H1 (cell line): ENCODE results near the gene CLCN3. TPM values are rescaled to one million over a fixed set of nuclear protein-coding genes. Genes with fewer than 3 reads are reported as not detected.
A peak's percentile ranks its signal among the peaks of the same experiment; 100 is the strongest.

ENCODE experiments used
- CTCF ChIA-PET: fragments of 300-600 bp; sonication (Branson Sonifier 250); formaldehyde crosslinking; loops from one replicate; lab custom pipeline; 2021; ENCODE audit not compliant: partially characterized antibody; lab: Charles Lee
- POLR2A ChIA-PET: fragments of 300-600 bp; sonication (Branson Sonifier 250); formaldehyde crosslinking; loops from one replicate; lab custom pipeline; 2021; ENCODE audit warnings: inconsistent platforms; ENCODE audit not compliant: partially characterized antibody; lab: Charles Lee
- DNase-seq, 2 experiments: peaks; one replicate each; pipeline versions ENCODE4 v3.0.0 to v3.0.0-alpha.2; 2010 to 2022; ENCODE audit warnings: low spot score in 2 of 2, low read depth in 1 of 2, mixed read lengths in 1 of 2
- FAIRE-seq: peaks from 2 replicates; lab custom pipeline; 2011; peaks lifted over from hg19 to GRCh38; lab: Jason Lieb, UNC
- H2AFZ ChIP-seq: 2 replicates; pipeline ENCODE4 v1.8.1; 2012; ENCODE audit warnings: low read length, inconsistent platforms
- H2AK5ac ChIP-seq: 2 replicates; pipeline ENCODE4 v1.6.1; 2013; ENCODE audit warnings: low read depth, low read length
- H2BK120ac ChIP-seq: replicated peaks from 2 replicates; pipeline ENCODE3; 2013; ENCODE audit warnings: low read depth, low read length, inconsistent platforms
- H2BK12ac ChIP-seq: 2 replicates; pipeline ENCODE4 v1.6.1; 2013; ENCODE audit warnings: low read depth, low read length
- H2BK15ac ChIP-seq: 2 replicates; pipeline ENCODE4 v1.6.1; 2013; ENCODE audit warnings: low read length
- H2BK20ac ChIP-seq: 2 replicates; pipeline ENCODE4 v1.6.1; 2013; ENCODE audit warnings: low read length
- H2BK5ac ChIP-seq: 2 replicates; pipeline ENCODE4 v1.6.1; 2013; ENCODE audit warnings: low read depth, low read length
- H3K14ac ChIP-seq: 2 replicates; pipeline ENCODE4 v1.6.1; 2013; ENCODE audit warnings: inconsistent platforms; ENCODE audit not compliant: insufficient read length
- H3K18ac ChIP-seq: 2 replicates; pipeline ENCODE4 v1.6.1; 2013; ENCODE audit warnings: low read length; ENCODE audit errors: extremely low read depth
- H3K23ac ChIP-seq: 2 replicates; pipeline ENCODE4 v1.6.1; 2013; ENCODE audit warnings: inconsistent platforms; ENCODE audit not compliant: insufficient read length
- H3K23me2 ChIP-seq: 2 replicates; pipeline ENCODE4 v1.6.1; 2013; ENCODE audit warnings: low read depth, low read length
- H3K27ac ChIP-seq: 2 replicates; pipeline ENCODE4 v1.6.1; 2011; ENCODE audit warnings: low read depth, low read length, inconsistent platforms
- H3K27me3 ChIP-seq, 4 experiments: replicated peaks in 1 of 4; 1 replicate in 1 of 4; 2 replicates in 3 of 4; pipeline versions ENCODE4 v1.6.1 to v1.8.1; 2011 to 2013; ENCODE audit warnings: low read length in 3 of 4, mild to moderate bottlenecking in 3 of 4, inconsistent platforms in 2 of 4, mixed read lengths in 2 of 4, moderate library complexity in 1 of 4; ENCODE audit not compliant: control insufficient read depth in 3 of 4, insufficient read depth in 3 of 4; ENCODE audit errors: extremely low read depth in 1 of 4
- H3K36me3 ChIP-seq, 4 experiments: 2 replicates each; pipeline versions ENCODE4 v1.6.1 to v1.8.1; 2011 to 2013; ENCODE audit warnings: mild to moderate bottlenecking in 4 of 4, low read length in 3 of 4, moderate library complexity in 2 of 4, control low read depth in 1 of 4, inconsistent platforms in 1 of 4; ENCODE audit not compliant: insufficient read depth in 4 of 4, control insufficient read depth in 2 of 4
- H3K4ac ChIP-seq: replicated peaks from 2 replicates; pipeline ENCODE3; 2013; ENCODE audit warnings: low read length, low read depth, mixed read lengths, inconsistent platforms; ENCODE audit not compliant: insufficient read length
- H3K4me1 ChIP-seq, 4 experiments: replicated peaks in 1 of 4; 1 replicate in 1 of 4; 2 replicates in 3 of 4; pipeline versions ENCODE4 v1.6.1 to v1.8.1; 2011 to 2013; ENCODE audit warnings: low read length in 3 of 4, inconsistent platforms in 2 of 4, mixed read lengths in 1 of 4; ENCODE audit not compliant: insufficient read depth in 4 of 4, control insufficient read depth in 3 of 4
- H3K4me2 ChIP-seq, 2 experiments: 2 replicates each; pipeline versions ENCODE4 v1.6.1 to v1.8.1; 2011 to 2013; ENCODE audit warnings: low read depth in 2 of 2, low read length in 2 of 2, control low read depth in 1 of 2, inconsistent platforms in 1 of 2, mild to moderate bottlenecking in 1 of 2; ENCODE audit not compliant: insufficient read depth in 1 of 2
- H3K4me3 ChIP-seq, 4 experiments: fragments of 200-600, 300-600 bp in 1 of 4; sonication (generic), shearing (Covaris generic), sonication (Bioruptor Twin) in 1 of 4; 2 replicates each; pipeline versions ENCODE4 v1.5.1 to v1.8.1; 2011 to 2016; ENCODE audit warnings: low read length in 4 of 4, low read depth in 3 of 4, control low read depth in 2 of 4, inconsistent platforms in 2 of 4, mild to moderate bottlenecking in 2 of 4, mixed read lengths in 1 of 4, moderate library complexity in 1 of 4; ENCODE audit not compliant: insufficient read depth in 2 of 4; ENCODE audit errors: extremely low read depth in 1 of 4
- H3K56ac ChIP-seq: replicated peaks from 2 replicates; pipeline ENCODE3; 2013; ENCODE audit warnings: low read depth, mild to moderate bottlenecking, mixed read lengths, low read length, inconsistent platforms; ENCODE audit not compliant: insufficient read length
- H3K79me1 ChIP-seq: 2 replicates; pipeline ENCODE4 v1.6.1; 2013; ENCODE audit warnings: low read depth, low read length, control low read depth
- H3K79me2 ChIP-seq, 2 experiments: 2 replicates each; pipeline versions ENCODE4 v1.6.1 to v1.8.1; 2012 to 2013; ENCODE audit warnings: low read length in 2 of 2, mild to moderate bottlenecking in 2 of 2, inconsistent platforms in 1 of 2; ENCODE audit not compliant: insufficient read depth in 2 of 2, control insufficient read depth in 1 of 2
- H3K9ac ChIP-seq, 4 experiments: replicated peaks in 1 of 4; 1 replicate in 1 of 4; 2 replicates in 3 of 4; pipeline versions ENCODE4 v1.6.1 to v1.8.1; 2011 to 2013; ENCODE audit warnings: low read depth in 3 of 4, low read length in 3 of 4, control low read depth in 2 of 4, mild to moderate bottlenecking in 2 of 4, moderate library complexity in 2 of 4, inconsistent platforms in 1 of 4; ENCODE audit errors: extremely low read depth in 1 of 4
- H3K9me3 ChIP-seq, 2 experiments: 2 replicates each; pipeline versions ENCODE4 v1.6.1 to v1.8.1; 2012 to 2013; ENCODE audit warnings: mild to moderate bottlenecking in 2 of 2, moderate library complexity in 2 of 2, control low read depth in 1 of 2, inconsistent platforms in 1 of 2, low read depth in 1 of 2, low read length in 1 of 2, mixed read lengths in 1 of 2; ENCODE audit not compliant: insufficient read depth in 2 of 2
- H4K20me1 ChIP-seq, 2 experiments: replicated peaks in 1 of 2; 2 replicates each; pipeline versions ENCODE3 to v1.8.1; 2011 to 2013; ENCODE audit warnings: inconsistent platforms in 2 of 2, low read length in 2 of 2, mild to moderate bottlenecking in 1 of 2; ENCODE audit not compliant: insufficient read depth in 2 of 2, control insufficient read depth in 1 of 2
- H4K5ac ChIP-seq: 2 replicates; pipeline ENCODE4 v1.6.1; 2013; ENCODE audit warnings: low read length, low read depth, mixed read lengths, inconsistent platforms; ENCODE audit not compliant: insufficient read length
- H4K8ac ChIP-seq: 2 replicates; pipeline ENCODE4 v1.8.0; 2013; ENCODE audit warnings: mild to moderate bottlenecking, moderate library complexity, low read length, inconsistent platforms; ENCODE audit not compliant: insufficient read depth; ENCODE audit errors: extremely low read depth
- H4K91ac ChIP-seq: replicated peaks from 2 replicates; pipeline ENCODE3; 2013; ENCODE audit warnings: low read length, mixed read lengths, inconsistent platforms; ENCODE audit not compliant: insufficient read length
- CBX8 ChIP-seq: fragments of 300-800, 300-1000 bp; sonication (generic); IDR thresholded peaks from 2 replicates; pipeline ENCODE4 v1.7.1; 2016; ENCODE audit warnings: low read depth, low read length, borderline replicate concordance
- MAFK ChIP-seq: IDR thresholded peaks from 2 replicates; pipeline ENCODE4 v1.6.1; 2012; ENCODE audit warnings: low read depth, mild to moderate bottlenecking, improper control_type of control experiment, low read length
- PHF8 ChIP-seq: fragments of 200-600 bp; sonication (generic); conservative IDR thresholded peaks from 2 replicates; pipeline ENCODE4 v1.7.1; 2012; ENCODE audit warnings: low read depth, mild to moderate bottlenecking, inconsistent platforms, low read length, moderate library complexity
- POLR2A ChIP-seq, 2 experiments: IDR thresholded peaks; 1 replicate in 1 of 2; 2 replicates in 1 of 2; pipeline ENCODE4 v1.6.1; 2011; ENCODE audit warnings: low read depth in 2 of 2, low read length in 2 of 2, mild to moderate bottlenecking in 2 of 2; ENCODE audit errors: control extremely low read depth in 1 of 2
- WGBS, 2 experiments: shearing (Covaris generic) in 1 of 2; methylation state at CpG; one replicate each; pipeline versions ENCODE4 v1.1.6 to v1.1.7; 2013 to 2015; ENCODE audit warnings: low lambda C conversion rate in 2 of 2, mixed read lengths in 2 of 2, inconsistent platforms in 1 of 2, low coverage in 1 of 2, missing lambda C conversion rate in 1 of 2; ENCODE audit not compliant: insufficient replicate concordance in 2 of 2, insufficient coverage in 1 of 2, insufficient read length in 1 of 2; ENCODE audit errors: extremely low coverage in 1 of 2, missing lambda C conversion rate in 1 of 2; 5-methylcytosine and 5-hydroxymethylcytosine counted together
- polyA plus RNA-seq, 7 experiments: library from polyadenylated mRNA; depleted of rRNA in 3 of 7; stranded (reverse) in 5 of 7; unstranded in 2 of 7; fragments of >200 nt in 5 of 7; fragments of 200-250 nt in 2 of 7; gene quantifications; 1 replicate in 5 of 7; 2 replicates in 1 of 7; 4 replicates in 1 of 7; pipeline versions ENCODE4 v1.2.1 to v1.2.3, GENCODE V29; 2011 to 2013; ENCODE audit warnings: missing spikeins in 2 of 7, mixed read lengths in 2 of 7
- total RNA-seq: library from RNA; stranded (reverse); fragmentation: NEBNext Ultra II Directional; extraction: Animal tissue kit (Norgen Biotek cat#: 25700); gene quantifications from 2 replicates; pipeline ENCODE4 v1.2.1, GENCODE V29; 2021

The CLCN3 gene
- total and polyA plus RNA-seq, 2 of the 8 experiments (the other 6 are each of a cell fraction or from before 2014, with no cell fraction given), result 8.8 to 32.8 TPM

DNA sequence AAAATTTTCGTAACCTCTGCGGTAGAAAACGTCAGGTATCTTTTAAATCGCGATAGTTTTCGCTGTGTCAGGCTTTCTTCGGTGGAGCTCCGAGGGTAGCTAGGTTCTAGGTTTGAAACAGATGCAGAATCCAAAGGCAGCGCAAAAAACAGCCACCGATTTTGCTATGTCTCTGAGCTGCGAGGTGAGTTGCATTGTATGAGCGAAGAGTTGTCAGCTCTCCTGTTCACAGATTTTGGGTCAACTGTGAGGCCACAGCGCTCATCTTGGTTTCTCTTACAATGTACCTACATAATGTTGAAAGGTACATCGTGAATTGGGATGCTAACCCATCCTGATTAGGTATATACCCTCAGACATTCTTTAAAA, 486 bp downstream of the CLCN3 start:
- DNase-seq, result no peak
- Histone ChIP-seq H3K14ac (no peak overlapping the region), H4K20me1 (no peaks in the 10 kb centered on the region), H3K27ac (peak overlapping the region; percentile 88), H2AK5ac (no peak overlapping the region), H2BK12ac (peak overlapping the region; percentile 18; the same call in 1 of the 2 replicates), H3K79me1 (no peaks in the 10 kb centered on the region; the same call in 1 of the 2 replicates), H3K4ac (no peak overlapping the region), H3K56ac (peak overlapping the region; percentile 3), H2BK5ac (peak overlapping the region; percentile 36; the same call in 1 of the 2 replicates), H3K4me2 (peak overlapping the region; percentile 87 to 98), H2AFZ (peak overlapping the region; percentile 43; the same call in 1 of the 2 replicates), H3K23me2 (peaks cover 11% of the 10 kb centered on the region), H3K9me3 (no peaks in the 10 kb centered on the region), H4K91ac (peak overlapping the region; percentile 7), H3K9ac (peak overlapping the region; percentile 93 to 96 (median 94)), H3K79me2 (peaks cover 3 to 53% of the 10 kb centered on the region in 2 experiments; a peak in 3 of 4 replicates), H2BK20ac (no peak overlapping the region), H3K18ac (no peak overlapping the region), H2BK15ac (no peak overlapping the region), H3K36me3 (no peaks in the 10 kb centered on the region), H3K4me3 (peak overlapping the region; percentile 81 to 88 (median 87)), H4K5ac (peak overlapping the region; percentile 73), H2BK120ac (no peak overlapping the region), H4K8ac (peak overlapping the region; percentile 81; the same call in 1 of the 2 replicates), H3K23ac (no peak overlapping the region), H3K4me1 (peaks cover 0 to 3% (median 0%) of the 10 kb centered on the region in 4 experiments; a peak in 2 of 7 replicates), H3K27me3 (no peaks in the 10 kb centered on the region)
- TF ChIP-seq MAFK (0 out of 2 replicates have a peak, but pooled peaks have one; percentile 5), PHF8 (peak; percentile 23; the same call in 1 of the 2 replicates), CBX8 (no peak), POLR2A (IDR thresholded peaks at IDR 0.05; ENCODE audit: control extremely low read depth in 1 of 2, low read depth in 2 of 2, low read length in 2 of 2) (peak in 1 of 2 experiments; percentile 18; a peak in 1 of 3 replicates)
- ChIA-PET POLR2A (interaction anchor here (1.1 to 1.9 kb wide), 4 partner anchors 9 to 56 kb away, joined by 3 to 11 read pairs (median 5); no protein-coding TSS in a partner anchor), CTCF (interaction anchor here (2.0 kb wide), 1 partner anchor 190 kb away, joined by 6 read pairs; no protein-coding TSS in a partner anchor)
- 4% methylated on average over 14 of the region's 14 CpGs; no CpG with 5 or more reads in 1 of the 2 experiments for WGBS, 2 experiments
- FAIRE-seq, result no peak
